ENCODE results near the gene CPNE2. TPM values are rescaled to one million over a fixed set of nuclear protein-coding genes. Genes with fewer than 3 reads are reported as not detected.

CPNE2 gene
- total and polyA plus RNA-seq, 2 of the 8 experiments (the other 6 are each of a cell fraction or from before 2014, with no cell fraction given), result 10.6 to 39.5 TPM

DNA sequence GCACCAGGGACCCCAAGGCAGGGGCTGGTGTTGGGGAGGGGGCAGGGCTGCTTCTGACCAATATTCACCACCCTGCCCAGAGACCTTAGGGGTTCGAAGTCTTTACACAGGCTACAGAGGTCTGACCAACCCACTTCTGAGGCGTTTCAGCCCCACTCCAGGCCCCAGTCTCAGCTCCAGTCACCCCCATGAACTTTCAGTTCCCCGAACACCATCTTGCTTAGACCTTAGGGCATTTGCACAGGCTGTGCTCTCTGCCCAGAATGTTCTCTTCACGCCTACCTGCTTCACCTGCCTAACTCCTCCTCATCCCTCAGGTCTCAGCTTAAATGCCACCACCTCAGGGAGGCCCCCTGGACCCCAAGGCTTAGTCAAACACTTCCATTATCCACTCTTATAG is 25.8 kb upstream of the CPNE2 start:
- FAIRE-seq (no peak), DNase-seq (ENCODE audit: low read depth in 1 of 2, low spot score in 2 of 2) (no peak)
- H3K56ac ChIP-seq (replicated peaks; ENCODE audit: insufficient read length, low read depth, low read length), result no peak overlapping the region
- no peak overlapping the region for H2BK120ac ChIP-seq (replicated peaks; ENCODE audit: low read depth, low read length)
- H4K5ac ChIP-seq (ENCODE audit: insufficient read length, low read depth, low read length), result no peak overlapping the region
- POLR2A ChIA-PET (ENCODE audit: partially characterized antibody), result no interaction called here
- H3K4me1 ChIP-seq (replicated peaks in 1 of 4; ENCODE audit: control insufficient read depth in 3 of 4, insufficient read depth in 4 of 4, low read length in 3 of 4), result peaks cover 0 to 3% (median 0%) of the 10 kb centered on the region in 4 experiments; a peak in 1 of 7 replicates
- H3K27me3 ChIP-seq (replicated peaks in 1 of 4; ENCODE audit: control insufficient read depth in 3 of 4, extremely low read depth in 1 of 4, insufficient read depth in 3 of 4, low read length in 3 of 4), result no peaks in the 10 kb centered on the region
- H3K9ac ChIP-seq (replicated peaks in 1 of 4; ENCODE audit: extremely low read depth in 1 of 4, low read depth in 3 of 4, low read length in 3 of 4), result no peak overlapping the region
- no peaks in the 10 kb centered on the region for H4K20me1 ChIP-seq (replicated peaks in 1 of 2; ENCODE audit: control insufficient read depth in 1 of 2, insufficient read depth in 2 of 2, low read length in 2 of 2)
- no peak overlapping the region for H3K4me2 ChIP-seq (ENCODE audit: insufficient read depth in 1 of 2, low read depth in 2 of 2, low read length in 2 of 2)
- no peak overlapping the region for H3K4ac ChIP-seq (replicated peaks; ENCODE audit: insufficient read length, low read depth, low read length)
- no peak overlapping the region for H3K23ac ChIP-seq (ENCODE audit: insufficient read length)
- 79% methylated on average over 4 of the region's 4 CpGs; no CpG with 5 or more reads in 1 of the 2 experiments for WGBS, 2 experiments (ENCODE audit: extremely low coverage in 1 of 2, insufficient coverage in 1 of 2, insufficient read length in 1 of 2, insufficient replicate concordance in 2 of 2, low coverage in 1 of 2, low lambda C conversion rate in 2 of 2, missing lambda C conversion rate in 1 of 2)
- H2AFZ ChIP-seq (ENCODE audit: low read length), result no peak overlapping the region
- H3K27ac ChIP-seq (ENCODE audit: low read depth, low read length), result no peak overlapping the region
- H2BK20ac ChIP-seq (ENCODE audit: low read length), result no peak overlapping the region
- no peak overlapping the region for H2BK15ac ChIP-seq (ENCODE audit: low read length)
- H2BK5ac ChIP-seq (ENCODE audit: low read depth, low read length), result no peak overlapping the region
- CTCF ChIA-PET (ENCODE audit: partially characterized antibody), result interaction anchor here (1.2 to 3.0 kb wide), 4 partner anchors 13 to 102 kb away, joined by 4 to 14 read pairs (median 8); no protein-coding TSS in a partner anchor
- no peaks in the 10 kb centered on the region for H3K79me1 ChIP-seq (ENCODE audit: low read depth, low read length)
- H3K79me2 ChIP-seq (ENCODE audit: control insufficient read depth in 1 of 2, insufficient read depth in 2 of 2, low read length in 2 of 2), result no peaks in the 10 kb centered on the region
- H3K14ac ChIP-seq (ENCODE audit: insufficient read length), result no peak overlapping the region
- H4K8ac ChIP-seq (ENCODE audit: extremely low read depth, insufficient read depth, low read length), result no peak overlapping the region
- H4K91ac ChIP-seq (replicated peaks; ENCODE audit: insufficient read length, low read length), result no peak overlapping the region
- H2AK5ac ChIP-seq (ENCODE audit: low read depth, low read length), result no peak overlapping the region
- H3K36me3 ChIP-seq (ENCODE audit: control insufficient read depth in 2 of 4, insufficient read depth in 4 of 4, low read length in 3 of 4), result no peaks in the 10 kb centered on the region
- H3K18ac ChIP-seq (ENCODE audit: extremely low read depth, low read length), result no peak overlapping the region
- peaks cover 14% of the 10 kb centered on the region; the same call in 1 of the 2 replicates for H3K23me2 ChIP-seq (ENCODE audit: low read depth, low read length)
- no peak overlapping the region for H3K4me3 ChIP-seq (ENCODE audit: extremely low read depth in 1 of 4, insufficient read depth in 2 of 4, low read depth in 3 of 4, low read length in 4 of 4)
- no peak overlapping the region for H2BK12ac ChIP-seq (ENCODE audit: low read depth, low read length)
- H3K9me3 ChIP-seq (ENCODE audit: insufficient read depth in 2 of 2, low read depth in 1 of 2, low read length in 1 of 2), result no peaks in the 10 kb centered on the region
- TF ChIP-seq TAF1 (IDR thresholded peaks at IDR 0.05; ENCODE audit: low read depth, low read length), result no peak
- TF ChIP-seq MAFK (IDR thresholded peaks at IDR 0.05; ENCODE audit: low read depth, low read length), result no peak
- TF ChIP-seq EZH2 (IDR thresholded peaks at IDR 0.05; ENCODE audit: low read depth, low read length, severe bottlenecking), result no peak
- TF ChIP-seq BACH1 (IDR thresholded peaks at IDR 0.05; ENCODE audit: low read length), result no peak
- no peak for TF ChIP-seq CHD2 (IDR thresholded peaks at IDR 0.05; ENCODE audit: low read length)
- no peak for TF ChIP-seq TCF12 (IDR thresholded peaks at IDR 0.05; ENCODE audit: low read depth, low read length)
- TF ChIP-seq TBP (IDR thresholded peaks at IDR 0.05; ENCODE audit: low read depth, low read length), result no peak
- TF ChIP-seq TEAD4 (IDR thresholded peaks at IDR 0.05; ENCODE audit: low read depth, low read length), result no peak
- TF ChIP-seq, protein P1, sequence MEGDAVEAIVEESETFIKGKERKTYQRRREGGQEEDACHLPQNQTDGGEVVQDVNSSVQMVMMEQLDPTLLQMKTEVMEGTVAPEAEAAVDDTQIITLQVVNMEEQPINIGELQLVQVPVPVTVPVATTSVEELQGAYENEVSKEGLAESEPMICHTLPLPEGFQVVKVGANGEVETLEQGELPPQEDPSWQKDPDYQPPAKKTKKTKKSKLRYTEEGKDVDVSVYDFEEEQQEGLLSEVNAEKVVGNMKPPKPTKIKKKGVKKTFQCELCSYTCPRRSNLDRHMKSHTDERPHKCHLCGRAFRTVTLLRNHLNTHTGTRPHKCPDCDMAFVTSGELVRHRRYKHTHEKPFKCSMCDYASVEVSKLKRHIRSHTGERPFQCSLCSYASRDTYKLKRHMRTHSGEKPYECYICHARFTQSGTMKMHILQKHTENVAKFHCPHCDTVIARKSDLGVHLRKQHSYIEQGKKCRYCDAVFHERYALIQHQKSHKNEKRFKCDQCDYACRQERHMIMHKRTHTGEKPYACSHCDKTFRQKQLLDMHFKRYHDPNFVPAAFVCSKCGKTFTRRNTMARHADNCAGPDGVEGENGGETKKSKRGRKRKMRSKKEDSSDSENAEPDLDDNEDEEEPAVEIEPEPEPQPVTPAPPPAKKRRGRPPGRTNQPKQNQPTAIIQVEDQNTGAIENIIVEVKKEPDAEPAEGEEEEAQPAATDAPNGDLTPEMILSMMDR (IDR thresholded peaks at IDR 0.05; ENCODE audit: control extremely low read depth in 1 of 3, insufficient read depth in 1 of 3, low read depth in 1 of 3, low read length in 3 of 3), result no peak
- no peak for TF ChIP-seq ATF2 (IDR thresholded peaks at IDR 0.05; ENCODE audit: low read length)
- no peak for TF ChIP-seq POLR2A (IDR thresholded peaks at IDR 0.05; ENCODE audit: control extremely low read depth in 1 of 2, low read depth in 2 of 2, low read length in 2 of 2)
